ENCODE results near the gene ADCY9.

- no peak for TF ChIP-seq REST (IDR thresholded peaks at IDR 0.05)
- no peak for TF ChIP-seq EHMT2 (IDR thresholded peaks at IDR 0.05; ENCODE audit: low read depth)
- no peak for TF ChIP-seq POLR2A (IDR thresholded peaks at IDR 0.05; ENCODE audit: low read length)
- no peak for TF ChIP-seq USF2 (IDR thresholded peaks at IDR 0.05)
Measured at GRCh38 chr16:3988011-3988410, 128.2 kb downstream of the ADCY9 start.

All from A549 (cell line).